Keratinocyte (primary cell): ENCODE data around the gene STEAP3. TPM values are rescaled to one million over a fixed set of nuclear protein-coding genes. Genes with fewer than 3 reads are reported as not detected.

Experiments used
- DNase-seq: peaks from one replicate; pipeline ENCODE4 v3.0.0-alpha.2; 2011; ENCODE audit warnings: low read depth, missing footprints, low spot score
- FAIRE-seq: peaks from 2 replicates; lab custom pipeline; 2011; peaks lifted over from hg19 to GRCh38; lab: Jason Lieb, UNC
- H2AFZ ChIP-seq: 2 replicates; pipeline ENCODE4 v1.6.0; 2012; ENCODE audit warnings: low read length, control low read depth, inconsistent platforms; ENCODE audit not compliant: control insufficient read depth
- H3K27ac ChIP-seq: 2 replicates; pipeline ENCODE4 v1.5.1; 2011; ENCODE audit warnings: low read length; ENCODE audit not compliant: control insufficient read depth, insufficient read depth
- H3K27me3 ChIP-seq: 3 replicates; pipeline ENCODE4 v1.6.0; 2011; ENCODE audit warnings: low read length; ENCODE audit not compliant: control insufficient read depth, insufficient read depth; ENCODE audit errors: extremely low read depth
- H3K36me3 ChIP-seq, 2 experiments: 2 replicates in 1 of 2; 3 replicates in 1 of 2; pipeline ENCODE4 v1.5.1; 2011; ENCODE audit warnings: low read length in 2 of 2, mild to moderate bottlenecking in 1 of 2; ENCODE audit not compliant: control insufficient read depth in 2 of 2, insufficient read depth in 2 of 2; ENCODE audit errors: extremely low read depth in 1 of 2
- H3K4me1 ChIP-seq: 3 replicates; pipeline ENCODE4 v1.5.1; 2011; ENCODE audit warnings: low read length; ENCODE audit not compliant: control insufficient read depth, insufficient read depth; ENCODE audit errors: extremely low read depth
- H3K4me2 ChIP-seq: 3 replicates; pipeline ENCODE4 v1.6.0; 2011; ENCODE audit warnings: low read depth, low read length; ENCODE audit not compliant: control insufficient read depth, insufficient read depth; ENCODE audit errors: extremely low read depth
- H3K4me3 ChIP-seq, 3 experiments: fragments of 200-600 bp in 1 of 3; sonication (generic) in 1 of 3; 2 replicates in 2 of 3; 3 replicates in 1 of 3; pipeline ENCODE4 v1.5.1; 2011 to 2016; ENCODE audit warnings: low read length in 3 of 3, mild to moderate bottlenecking in 3 of 3, control low read depth in 2 of 3, inconsistent platforms in 1 of 3, low read depth in 1 of 3, mixed read lengths in 1 of 3, mixed run types in 1 of 3, moderate library complexity in 1 of 3; ENCODE audit not compliant: control insufficient read depth in 2 of 3, insufficient read depth in 2 of 3; ENCODE audit errors: extremely low read depth in 1 of 3
- H3K79me2 ChIP-seq: 2 replicates; pipeline ENCODE4 v1.6.0; 2012; ENCODE audit warnings: low read length; ENCODE audit not compliant: control insufficient read depth, insufficient read depth
- H3K9ac ChIP-seq: 3 replicates; pipeline ENCODE4 v1.6.0; 2011; ENCODE audit warnings: low read length; ENCODE audit not compliant: control insufficient read depth, insufficient read depth; ENCODE audit errors: extremely low read depth
- H3K9me1 ChIP-seq: 3 replicates; pipeline ENCODE4 v1.6.0; 2011; ENCODE audit warnings: low read length; ENCODE audit not compliant: control insufficient read depth, insufficient read depth; ENCODE audit errors: extremely low read depth
- H3K9me3 ChIP-seq: 2 replicates; pipeline ENCODE4 v1.5.1; 2012; ENCODE audit warnings: low read depth, low read length; ENCODE audit not compliant: control insufficient read depth
- H4K20me1 ChIP-seq: 3 replicates; pipeline ENCODE4 v1.6.0; 2011; ENCODE audit warnings: low read length; ENCODE audit not compliant: control insufficient read depth, insufficient read depth; ENCODE audit errors: extremely low read depth
- EZH2 ChIP-seq: IDR thresholded peaks from one replicate; pipeline ENCODE4 v1.6.1; 2012; ENCODE audit warnings: inconsistent platforms, mild to moderate bottlenecking, low read length, moderate library complexity
- dilution Hi-C: fragments of 300-500 bp; cut with MboI; formaldehyde crosslinking; loops from one replicate; pipeline ENCODE4 v1.7.0; 2020; ENCODE audit warnings: low sequenced_read_pairs; ENCODE audit not compliant: extremely low pct_ligation_motif_present
- polyA plus RNA-seq, 5 experiments: library from polyadenylated mRNA; depleted of rRNA in 3 of 5; stranded (reverse) in 3 of 5; stranded (forward) in 1 of 5; unstranded in 1 of 5; fragments of >200 nt; gene quantifications; 1 replicate in 1 of 5; 2 replicates in 3 of 5; 3 replicates in 1 of 5; pipeline versions ENCODE4 v1.2.1 to v1.2.3, GENCODE V29; 2011 to 2012; ENCODE audit warnings: missing spikeins in 2 of 5, low read depth in 1 of 5, low replicate concordance in 1 of 5
- TF ChIP-seq, protein P1 (sequence below), 3 experiments: IDR thresholded peaks in 1 of 3; conservative IDR thresholded peaks in 1 of 3; optimal IDR thresholded peaks in 1 of 3; 2 replicates in 2 of 3; 3 replicates in 1 of 3; pipeline versions ENCODE3 to v1.5.1; 2011; ENCODE audit warnings: low read length in 3 of 3, mild to moderate bottlenecking in 3 of 3, moderate library complexity in 2 of 3, control low read depth in 1 of 3, inconsistent platforms in 1 of 3; ENCODE audit not compliant: insufficient read depth in 2 of 3; ENCODE audit errors: extremely low read depth in 1 of 3

STEAP3 gene
- polyA plus RNA-seq, 1 donor (not counting 4 experiments of a cell fraction or from before 2014, with no cell fraction given), result 19.9 TPM

DNA sequence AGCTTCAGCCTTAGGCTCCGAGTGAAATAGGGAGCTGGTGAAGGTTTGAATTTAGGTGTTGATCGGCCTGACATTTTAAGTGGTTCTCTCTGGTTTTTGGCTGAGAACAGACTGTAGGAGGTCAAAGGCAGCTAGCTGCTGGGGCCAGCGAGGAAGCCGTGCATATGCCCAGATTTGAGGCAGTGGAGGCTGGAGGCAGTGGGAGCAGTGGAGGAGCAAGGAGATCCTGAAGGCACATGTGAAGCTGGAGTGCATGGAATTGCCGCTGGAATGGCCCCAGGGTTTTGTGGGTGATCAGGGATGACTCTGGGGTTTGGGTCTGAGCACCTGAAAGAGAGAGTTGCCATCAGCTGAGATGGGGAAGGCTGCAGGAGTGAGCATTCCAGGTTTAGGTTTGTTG is 25.1 kb downstream of the STEAP3 start:
- no peak overlapping the region for H3K27ac ChIP-seq
- peaks cover 2% of the 10 kb centered on the region for H3K9me3 ChIP-seq
- H3K9ac ChIP-seq, result no peak overlapping the region
- no peaks in the 10 kb centered on the region for H4K20me1 ChIP-seq
- peaks cover 26% of the 10 kb centered on the region for H3K4me1 ChIP-seq
- H3K9me1 ChIP-seq, result peaks cover 3% of the 10 kb centered on the region
- FAIRE-seq (no peak), DNase-seq (no peak)
- H2AFZ ChIP-seq, result no peak overlapping the region
- no peaks in the 10 kb centered on the region for H3K27me3 ChIP-seq
- no peaks in the 10 kb centered on the region for H3K79me2 ChIP-seq
- H3K36me3 ChIP-seq, result peaks cover 22 to 23% of the 10 kb centered on the region in 2 experiments
- no peak for TF ChIP-seq EZH2
- TF ChIP-seq, protein P1, sequence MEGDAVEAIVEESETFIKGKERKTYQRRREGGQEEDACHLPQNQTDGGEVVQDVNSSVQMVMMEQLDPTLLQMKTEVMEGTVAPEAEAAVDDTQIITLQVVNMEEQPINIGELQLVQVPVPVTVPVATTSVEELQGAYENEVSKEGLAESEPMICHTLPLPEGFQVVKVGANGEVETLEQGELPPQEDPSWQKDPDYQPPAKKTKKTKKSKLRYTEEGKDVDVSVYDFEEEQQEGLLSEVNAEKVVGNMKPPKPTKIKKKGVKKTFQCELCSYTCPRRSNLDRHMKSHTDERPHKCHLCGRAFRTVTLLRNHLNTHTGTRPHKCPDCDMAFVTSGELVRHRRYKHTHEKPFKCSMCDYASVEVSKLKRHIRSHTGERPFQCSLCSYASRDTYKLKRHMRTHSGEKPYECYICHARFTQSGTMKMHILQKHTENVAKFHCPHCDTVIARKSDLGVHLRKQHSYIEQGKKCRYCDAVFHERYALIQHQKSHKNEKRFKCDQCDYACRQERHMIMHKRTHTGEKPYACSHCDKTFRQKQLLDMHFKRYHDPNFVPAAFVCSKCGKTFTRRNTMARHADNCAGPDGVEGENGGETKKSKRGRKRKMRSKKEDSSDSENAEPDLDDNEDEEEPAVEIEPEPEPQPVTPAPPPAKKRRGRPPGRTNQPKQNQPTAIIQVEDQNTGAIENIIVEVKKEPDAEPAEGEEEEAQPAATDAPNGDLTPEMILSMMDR (optimal IDR thresholded peaks at IDR 0.05 in 1 of 3, IDR thresholded peaks at IDR 0.05 in 1 of 3, conservative IDR thresholded peaks at IDR 0.05 in 1 of 3; ENCODE audit: extremely low read depth in 1 of 3, insufficient read depth in 2 of 3, low read length in 3 of 3), result no peak
- H3K4me2 ChIP-seq, result no peak overlapping the region
- dilution Hi-C loops, result no loop called here
- no peak overlapping the region for H3K4me3 ChIP-seq

DNA sequence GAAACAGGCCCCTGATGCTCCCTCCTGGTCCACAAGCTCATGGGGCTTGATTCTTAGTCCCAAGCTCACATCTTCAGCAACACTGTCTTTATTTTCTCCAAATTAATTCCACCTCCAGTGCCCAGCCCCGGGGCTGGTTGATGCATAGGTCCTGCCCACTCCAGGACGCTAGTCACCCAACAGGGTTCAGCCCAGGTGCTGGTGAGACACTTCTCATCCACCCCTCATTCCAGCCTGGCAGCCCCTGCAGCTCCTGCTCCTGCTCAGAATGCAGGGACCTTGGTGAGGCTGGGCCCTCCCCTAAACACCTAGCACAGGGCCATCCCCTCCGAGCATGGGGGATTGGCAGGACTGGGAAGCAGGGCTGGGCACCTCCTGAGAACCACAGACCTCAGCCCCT is 25.7 kb downstream of the STEAP3 start:
- no peaks in the 10 kb centered on the region for H3K27me3 ChIP-seq
- FAIRE-seq, result no peak
- peaks cover 27% of the 10 kb centered on the region for H3K4me1 ChIP-seq
- no peak overlapping the region for H3K4me2 ChIP-seq
- TF ChIP-seq EZH2, result no peak
- TF ChIP-seq, protein P1 (optimal IDR thresholded peaks at IDR 0.05 in 1 of 3, IDR thresholded peaks at IDR 0.05 in 1 of 3, conservative IDR thresholded peaks at IDR 0.05 in 1 of 3; ENCODE audit: extremely low read depth in 1 of 3, insufficient read depth in 2 of 3, low read length in 3 of 3), result no peak
- no peak for DNase-seq
- H3K9me3 ChIP-seq, result peaks cover 2% of the 10 kb centered on the region
- H3K9ac ChIP-seq, result no peak overlapping the region
- no peak overlapping the region for H3K27ac ChIP-seq
- no peaks in the 10 kb centered on the region for H3K79me2 ChIP-seq
- H2AFZ ChIP-seq, result no peak overlapping the region
- dilution Hi-C loops, result no loop called here
- H4K20me1 ChIP-seq, result no peaks in the 10 kb centered on the region
- peaks cover 22 to 25% of the 10 kb centered on the region in 2 experiments for H3K36me3 ChIP-seq
- peaks cover 3% of the 10 kb centered on the region for H3K9me1 ChIP-seq
- H3K4me3 ChIP-seq, result no peak overlapping the region
